Epithelial cell of esophagus (primary cell): ENCODE data around the gene ARMC5.

Experiments used
- DNase-seq: peaks from one replicate; pipeline ENCODE4 v3.0.0; 2010; ENCODE audit warnings: low read depth
- H3K4me3 ChIP-seq: 2 replicates; pipeline ENCODE4 v1.5.1; 2011; ENCODE audit warnings: mild to moderate bottlenecking, low read length, control low read depth
- CTCF ChIP-seq: IDR thresholded peaks from 2 replicates; pipeline ENCODE4 v1.5.1; 2011; ENCODE audit warnings: low read depth, mild to moderate bottlenecking, low read length, control low read depth, inconsistent platforms; ENCODE audit not compliant: insufficient read depth; ENCODE audit errors: missing control alignments

The ARMC5 gene

GRCh38 chr16:31427441-31428278 lies 31.6 kb upstream of the ARMC5 start:
- no peak for TF ChIP-seq CTCF
- H3K4me3 ChIP-seq: no peak overlapping the region
- peak; percentile 21 for DNase-seq

- no peak for TF ChIP-seq CTCF
- DNase-seq: no peak
- no peak within 1 kb of the TSS for H3K4me3 ChIP-seq
Measured at GRCh38 chr16:31428279-31428597, 31.1 kb upstream of the ARMC5 start, which contains the start of gene COX6A2. Gene COX6A2 (minus strand): TSS chr16:31428360. CDS start chr16:31428325, 35 bp downstream.

- no peak for TF ChIP-seq CTCF
- no peak overlapping the region for H3K4me3 ChIP-seq
- peak; percentile 60 for DNase-seq
Measured at GRCh38 chr16:31428638-31429247, 30.6 kb upstream of the ARMC5 start.

GRCh38 chr16:31429314-31429713 lies 30.0 kb upstream of the ARMC5 start:
- DNase-seq: no peak
- H3K4me3 ChIP-seq: no peak overlapping the region
- no peak for TF ChIP-seq CTCF

GRCh38 chr16:31429796-31430195 lies 29.5 kb upstream of the ARMC5 start:
- no peak for TF ChIP-seq CTCF
- no peak overlapping the region for H3K4me3 ChIP-seq
- DNase-seq: no peak

GRCh38 chr16:31430380-31431052 lies 28.8 kb upstream of the ARMC5 start:
- TF ChIP-seq CTCF: no peak
- DNase-seq: no peak
- H3K4me3 ChIP-seq: no peak overlapping the region
